GM12878 (cell line): ENCODE data around the gene DLG2. TPM values are rescaled to one million over a fixed set of nuclear protein-coding genes. Genes with fewer than 3 reads are reported as not detected.

Experiments used
- ATAC-seq: fragments of 200-7000 bp; cut with Tn5 transposase; 3 replicates; pipeline ENCODE4 v1.9.1; 2020; ENCODE audit warnings: mild to moderate bottlenecking, moderate library complexity
- BruUV-seq: library from RNA; stranded (reverse); fragments of 400-500 nt; replicated peaks from 2 replicates; lab custom pipeline; 2021; lab: Mats Ljungman, UMichigan
- CTCF ChIA-PET: fragments of 300-600 bp; sonication (Branson Sonifier 250); formaldehyde crosslinking; extraction: SDS; loops from one replicate; lab custom pipeline; 2021; ENCODE audit warnings: inconsistent platforms; lab: Yijun Ruan, JAX
- POLR2A ChIA-PET: fragments of 350-600 bp; formaldehyde crosslinking; extraction: SDS; loops from one replicate; lab custom pipeline; 2021; ENCODE audit warnings: inconsistent platforms; lab: Charles Lee
- RAD21 ChIA-PET: fragments of 300-600 bp; sonication (Branson Sonifier 250); formaldehyde crosslinking; loops from one replicate; lab custom pipeline; 2023; ENCODE audit warnings: antibody characterized with exemption; ENCODE audit not compliant: unreplicated experiment; lab: Charles Lee
- SMC1A ChIA-PET: fragments of 300-600 bp; sonication (Branson Sonifier 250); formaldehyde crosslinking; loops from one replicate; lab custom pipeline; 2023; ENCODE audit not compliant: unreplicated experiment, uncharacterized antibody; lab: Charles Lee
- DNase-seq: peaks from one replicate; pipeline ENCODE4 v3.0.0-alpha.2; 2011; ENCODE audit warnings: low read depth, low spot score
- FAIRE-seq: peaks from 3 replicates; lab custom pipeline; 2011; peaks lifted over from hg19 to GRCh38; lab: Jason Lieb, UNC
- H2AFZ ChIP-seq: 2 replicates; pipeline ENCODE4 v1.6.0; 2011; ENCODE audit warnings: low read depth, low read length, control low read depth; ENCODE audit not compliant: control insufficient read depth
- H3K27ac ChIP-seq: 2 replicates; pipeline ENCODE4 v1.5.1; 2011; ENCODE audit warnings: control low read depth; ENCODE audit not compliant: control insufficient read depth, insufficient read depth
- H3K27me3 ChIP-seq, 2 experiments: replicated peaks in 1 of 2; 2 replicates each; pipeline versions ENCODE4 v1.6.0 to v1.6.1; 2011; ENCODE audit warnings: low read length in 1 of 2; ENCODE audit not compliant: control insufficient read depth in 2 of 2, insufficient read depth in 2 of 2
- H3K36me3 ChIP-seq, 2 experiments: 2 replicates each; pipeline ENCODE4 v1.5.1; 2011; ENCODE audit warnings: low read length in 1 of 2; ENCODE audit not compliant: control insufficient read depth in 2 of 2, insufficient read depth in 2 of 2
- H3K4me1 ChIP-seq: 2 replicates; pipeline ENCODE4 v1.6.1; 2011; ENCODE audit warnings: mild to moderate bottlenecking, low read length, moderate library complexity, mixed read lengths; ENCODE audit not compliant: control insufficient read depth, insufficient read depth
- H3K4me2 ChIP-seq: 2 replicates; pipeline ENCODE4 v1.6.0; 2011; ENCODE audit warnings: control low read depth; ENCODE audit not compliant: control insufficient read depth, insufficient read depth
- H3K4me3 ChIP-seq: fragments of 200-600 bp; sonication (generic); 2 replicates; pipeline ENCODE4 v1.5.1; 2016
- H3K79me2 ChIP-seq: 2 replicates; pipeline ENCODE4 v1.6.0; 2011; ENCODE audit warnings: low read length; ENCODE audit not compliant: control insufficient read depth, insufficient read depth
- H3K9ac ChIP-seq: 2 replicates; pipeline ENCODE4 v1.8.0; 2011; ENCODE audit warnings: low read length, control low read depth, mixed read lengths; ENCODE audit not compliant: control insufficient read depth, insufficient read depth
- H3K9me3 ChIP-seq: replicated peaks from 3 replicates; pipeline ENCODE4 v1.5.1; 2011; ENCODE audit warnings: mild to moderate bottlenecking, low read length; ENCODE audit not compliant: control insufficient read depth, insufficient read depth
- H4K20me1 ChIP-seq: 2 replicates; pipeline ENCODE4 v1.6.0; 2011; ENCODE audit not compliant: control insufficient read depth, insufficient read depth
- RB1 ChIP-seq: fragments of 450-650 bp; formaldehyde crosslinking; IDR thresholded peaks from 2 replicates; pipeline ENCODE4 v1.6.1; 2017; ENCODE audit warnings: mild to moderate bottlenecking, borderline replicate concordance
- RELA ChIP-seq: fragments of 450-650 bp; IDR thresholded peaks from 2 replicates; pipeline ENCODE4 v1.8.0; 2014; ENCODE audit warnings: borderline replicate concordance; ENCODE audit not compliant: partially characterized antibody
- TCF7 ChIP-seq: IDR thresholded peaks from 2 replicates; pipeline ENCODE4 v1.6.1; 2014; ENCODE audit warnings: antibody characterized with exemption, borderline replicate concordance
- ZNF274 ChIP-seq: IDR thresholded peaks from one replicate; pipeline ENCODE4 v1.8.0; 2011; ENCODE audit not compliant: insufficient read length, insufficient read depth
- WGBS: methylation state at CpG from one replicate; pipeline ENCODE4 v1.1.6; 2016; ENCODE audit warnings: low lambda C conversion rate; ENCODE audit not compliant: insufficient replicate concordance, insufficient coverage; ENCODE audit errors: missing lambda C conversion rate; 5-methylcytosine and 5-hydroxymethylcytosine counted together
- in situ Hi-C: fragments of 300-500 bp; cut with MboI; formaldehyde crosslinking; loops from 9 replicates; pipeline ENCODE4 v1.14.3; 2018; ENCODE audit warnings: mixed read lengths
- intact Hi-C: fragments of 100-400 bp; cut with micrococcal nuclease; formaldehyde crosslinking; loops from one replicate; pipeline ENCODE4 v1.14.2; 2022; ENCODE audit not compliant: unreplicated experiment
- polyA plus RNA-seq, 11 experiments: library from polyadenylated mRNA; depleted of rRNA in 4 of 11; unstranded in 6 of 11; stranded (reverse) in 5 of 11; fragments of >200 nt; fragmentation: Nextera tagmentation in 4 of 11; fragmentation: Illumina TruSeq in 1 of 11; extraction: Ambion mirVana in 4 of 11; extraction: Trizol in 1 of 11; gene quantifications; 1 replicate in 1 of 11; 2 replicates in 10 of 11; pipeline versions ENCODE4 v1.2.1 to v1.2.3, GENCODE V29; 2011 to 2016; ENCODE audit warnings: inconsistent platforms in 2 of 11, missing spikeins in 2 of 11, low read depth in 1 of 11
- total RNA-seq, 4 experiments: library from RNA; depleted of rRNA in 3 of 4; stranded (reverse); fragments of >200 nt in 3 of 4; fragmentation: Illumina TruSeq in 1 of 4; extraction: Trizol in 1 of 4; gene quantifications; 2 replicates each; pipeline versions ENCODE4 v1.2.1 to v1.2.3, GENCODE V29; 2013 to 2021
- TF ChIP-seq, protein P1 (sequence below): fragments of 450-650 bp; IDR thresholded peaks from 2 replicates; pipeline ENCODE4 v1.6.1; 2016; ENCODE audit warnings: mild to moderate bottlenecking, moderate library complexity, borderline replicate concordance
- TF ChIP-seq, protein P2 (sequence below): fragments of 450-650 bp; IDR thresholded peaks from 2 replicates; pipeline ENCODE4 v1.6.1; 2014; ENCODE audit warnings: mild to moderate bottlenecking
- TF ChIP-seq, protein P3 (sequence below): fragments of 450-650 bp; IDR thresholded peaks from 2 replicates; pipeline ENCODE4 v1.6.1; 2017; ENCODE audit warnings: borderline replicate concordance

DLG2 gene
- total and polyA plus RNA-seq, 10 of the 15 experiments (the other 5 are each of a cell fraction or from before 2014, with no cell fraction given), result 0.09 to 0.98 (median 0.35) TPM

DNA sequence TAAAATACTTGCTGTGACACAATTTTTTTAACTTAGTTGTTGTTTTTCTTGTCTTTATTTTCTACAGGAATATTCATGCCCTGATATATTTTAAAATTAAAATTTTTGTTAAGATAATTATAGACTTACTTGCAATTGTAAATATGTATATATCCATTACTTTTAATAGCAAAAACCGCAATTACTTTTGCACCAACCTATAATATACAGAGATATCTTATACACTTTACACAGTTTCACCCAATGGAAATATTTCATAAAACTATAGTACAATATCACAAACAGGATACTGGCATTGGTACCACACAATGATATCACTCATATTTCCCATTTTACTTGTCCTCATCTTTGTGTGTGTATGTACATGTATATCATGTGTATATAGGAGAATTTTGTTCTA, 188.8 kb downstream of the DLG2 start:
- Histone ChIP-seq H3K9ac (no peak overlapping the region), H3K36me3 (no peaks in the 10 kb centered on the region), H2AFZ (no peak overlapping the region), H3K4me3 (no peak overlapping the region), H3K79me2 (no peaks in the 10 kb centered on the region), H3K9me3 (no peaks in the 10 kb centered on the region), H3K4me1 (no peaks in the 10 kb centered on the region), H3K27me3 (no peaks in the 10 kb centered on the region), H4K20me1 (no peaks in the 10 kb centered on the region), H3K4me2 (no peak overlapping the region), H3K27ac (no peak overlapping the region)
- RAD21 ChIA-PET, result no interaction called here
- intact Hi-C loops (no loop called here), in situ Hi-C loops (no loop called here)
- DNase-seq (no peak), FAIRE-seq (no peak), ATAC-seq (no peak)
- 0% methylated on average over 1 of the region's 1 CpG for WGBS
- POLR2A ChIA-PET, result no interaction called here
- CTCF ChIA-PET, result no interaction called here
- BruUV-seq, result no TSS peak
- SMC1A ChIA-PET, result no interaction called here
- TF ChIP-seq, protein P1, sequence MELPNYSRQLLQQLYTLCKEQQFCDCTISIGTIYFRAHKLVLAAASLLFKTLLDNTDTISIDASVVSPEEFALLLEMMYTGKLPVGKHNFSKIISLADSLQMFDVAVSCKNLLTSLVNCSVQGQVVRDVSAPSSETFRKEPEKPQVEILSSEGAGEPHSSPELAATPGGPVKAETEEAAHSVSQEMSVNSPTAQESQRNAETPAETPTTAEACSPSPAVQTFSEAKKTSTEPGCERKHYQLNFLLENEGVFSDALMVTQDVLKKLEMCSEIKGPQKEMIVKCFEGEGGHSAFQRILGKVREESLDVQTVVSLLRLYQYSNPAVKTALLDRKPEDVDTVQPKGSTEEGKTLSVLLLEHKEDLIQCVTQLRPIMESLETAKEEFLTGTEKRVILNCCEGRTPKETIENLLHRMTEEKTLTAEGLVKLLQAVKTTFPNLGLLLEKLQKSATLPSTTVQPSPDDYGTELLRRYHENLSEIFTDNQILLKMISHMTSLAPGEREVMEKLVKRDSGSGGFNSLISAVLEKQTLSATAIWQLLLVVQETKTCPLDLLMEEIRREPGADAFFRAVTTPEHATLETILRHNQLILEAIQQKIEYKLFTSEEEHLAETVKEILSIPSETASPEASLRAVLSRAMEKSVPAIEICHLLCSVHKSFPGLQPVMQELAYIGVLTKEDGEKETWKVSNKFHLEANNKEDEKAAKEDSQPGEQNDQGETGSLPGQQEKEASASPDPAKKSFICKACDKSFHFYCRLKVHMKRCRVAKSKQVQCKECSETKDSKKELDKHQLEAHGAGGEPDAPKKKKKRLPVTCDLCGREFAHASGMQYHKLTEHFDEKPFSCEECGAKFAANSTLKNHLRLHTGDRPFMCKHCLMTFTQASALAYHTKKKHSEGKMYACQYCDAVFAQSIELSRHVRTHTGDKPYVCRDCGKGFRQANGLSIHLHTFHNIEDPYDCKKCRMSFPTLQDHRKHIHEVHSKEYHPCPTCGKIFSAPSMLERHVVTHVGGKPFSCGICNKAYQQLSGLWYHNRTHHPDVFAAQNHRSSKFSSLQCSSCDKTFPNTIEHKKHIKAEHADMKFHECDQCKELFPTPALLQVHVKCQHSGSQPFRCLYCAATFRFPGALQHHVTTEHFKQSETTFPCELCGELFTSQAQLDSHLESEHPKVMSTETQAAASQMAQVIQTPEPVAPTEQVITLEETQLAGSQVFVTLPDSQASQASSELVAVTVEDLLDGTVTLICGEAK, result peak; percentile 58; the same call in 1 of the 2 replicates
- TF ChIP-seq RB1 (no peak), ZNF274 (no peak), RELA (no peak), TCF7 (no peak)
- TF ChIP-seq, protein P2, sequence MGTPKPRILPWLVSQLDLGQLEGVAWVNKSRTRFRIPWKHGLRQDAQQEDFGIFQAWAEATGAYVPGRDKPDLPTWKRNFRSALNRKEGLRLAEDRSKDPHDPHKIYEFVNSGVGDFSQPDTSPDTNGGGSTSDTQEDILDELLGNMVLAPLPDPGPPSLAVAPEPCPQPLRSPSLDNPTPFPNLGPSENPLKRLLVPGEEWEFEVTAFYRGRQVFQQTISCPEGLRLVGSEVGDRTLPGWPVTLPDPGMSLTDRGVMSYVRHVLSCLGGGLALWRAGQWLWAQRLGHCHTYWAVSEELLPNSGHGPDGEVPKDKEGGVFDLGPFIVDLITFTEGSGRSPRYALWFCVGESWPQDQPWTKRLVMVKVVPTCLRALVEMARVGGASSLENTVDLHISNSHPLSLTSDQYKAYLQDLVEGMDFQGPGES, result no peak
- TF ChIP-seq, protein P3, sequence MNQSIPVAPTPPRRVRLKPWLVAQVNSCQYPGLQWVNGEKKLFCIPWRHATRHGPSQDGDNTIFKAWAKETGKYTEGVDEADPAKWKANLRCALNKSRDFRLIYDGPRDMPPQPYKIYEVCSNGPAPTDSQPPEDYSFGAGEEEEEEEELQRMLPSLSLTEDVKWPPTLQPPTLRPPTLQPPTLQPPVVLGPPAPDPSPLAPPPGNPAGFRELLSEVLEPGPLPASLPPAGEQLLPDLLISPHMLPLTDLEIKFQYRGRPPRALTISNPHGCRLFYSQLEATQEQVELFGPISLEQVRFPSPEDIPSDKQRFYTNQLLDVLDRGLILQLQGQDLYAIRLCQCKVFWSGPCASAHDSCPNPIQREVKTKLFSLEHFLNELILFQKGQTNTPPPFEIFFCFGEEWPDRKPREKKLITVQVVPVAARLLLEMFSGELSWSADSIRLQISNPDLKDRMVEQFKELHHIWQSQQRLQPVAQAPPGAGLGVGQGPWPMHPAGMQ, result no peak
